ENCODE results near the gene LITAF.

- TF ChIP-seq CTCF (conservative IDR thresholded peaks at IDR 0.05; ENCODE audit: low read length) (no peak), EZH2phosphoT487 (IDR thresholded peaks at IDR 0.05; ENCODE audit: borderline replicate concordance, low read depth, low read length) (no peak)
Observed at GRCh38 chr16:11583166-11583565, 3.6 kb downstream of the LITAF start.
